ENCODE data around the gene C5orf46. TPM values are rescaled to one million over a fixed set of nuclear protein-coding genes. Genes with fewer than 3 reads are reported as not detected.

C5orf46 gene
- total RNA-seq, 2 donors from 2014 or later = 28.6 to 50.6 TPM

DNA sequence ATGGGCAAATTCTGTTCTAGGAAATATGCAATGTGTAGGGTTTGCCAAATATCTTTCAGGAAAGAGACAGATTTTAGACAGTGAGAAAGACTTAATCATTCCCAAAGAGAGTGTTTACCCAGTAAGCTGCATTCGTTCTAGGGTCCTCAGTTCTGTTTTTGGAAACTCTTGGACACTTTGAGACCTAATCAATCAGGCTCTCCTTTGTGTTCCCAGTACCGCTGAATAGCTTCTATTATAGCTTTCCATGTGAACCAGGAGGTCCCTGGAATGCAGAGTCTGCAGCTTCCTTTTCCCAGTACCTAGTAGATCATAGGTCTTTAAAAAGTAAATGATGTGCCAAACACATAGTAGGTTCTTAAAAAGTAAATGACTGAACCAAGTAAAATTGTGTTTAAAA lies 63.5 kb downstream of the C5orf46 start:
- DNase-seq (ENCODE audit: low spot score) = no peak
- TF ChIP-seq, protein P1, sequence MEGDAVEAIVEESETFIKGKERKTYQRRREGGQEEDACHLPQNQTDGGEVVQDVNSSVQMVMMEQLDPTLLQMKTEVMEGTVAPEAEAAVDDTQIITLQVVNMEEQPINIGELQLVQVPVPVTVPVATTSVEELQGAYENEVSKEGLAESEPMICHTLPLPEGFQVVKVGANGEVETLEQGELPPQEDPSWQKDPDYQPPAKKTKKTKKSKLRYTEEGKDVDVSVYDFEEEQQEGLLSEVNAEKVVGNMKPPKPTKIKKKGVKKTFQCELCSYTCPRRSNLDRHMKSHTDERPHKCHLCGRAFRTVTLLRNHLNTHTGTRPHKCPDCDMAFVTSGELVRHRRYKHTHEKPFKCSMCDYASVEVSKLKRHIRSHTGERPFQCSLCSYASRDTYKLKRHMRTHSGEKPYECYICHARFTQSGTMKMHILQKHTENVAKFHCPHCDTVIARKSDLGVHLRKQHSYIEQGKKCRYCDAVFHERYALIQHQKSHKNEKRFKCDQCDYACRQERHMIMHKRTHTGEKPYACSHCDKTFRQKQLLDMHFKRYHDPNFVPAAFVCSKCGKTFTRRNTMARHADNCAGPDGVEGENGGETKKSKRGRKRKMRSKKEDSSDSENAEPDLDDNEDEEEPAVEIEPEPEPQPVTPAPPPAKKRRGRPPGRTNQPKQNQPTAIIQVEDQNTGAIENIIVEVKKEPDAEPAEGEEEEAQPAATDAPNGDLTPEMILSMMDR (IDR thresholded peaks at IDR 0.05) = no peak
- H3K9me3 ChIP-seq = no peaks in the 10 kb centered on the region

More for the DNA sequence above, 63.5 kb downstream of the C5orf46 start:
- H3K27ac ChIP-seq = no peak overlapping the region
- H3K27me3 ChIP-seq (replicated peaks; ENCODE audit: insufficient read depth) = no peaks in the 10 kb centered on the region
- no peak overlapping the region for H3K4me3 ChIP-seq
- no peak for ATAC-seq (ENCODE audit: insufficient number of reproducible peaks, low FRiP score, low read depth)
- no peaks in the 10 kb centered on the region for H3K4me1 ChIP-seq (ENCODE audit: control insufficient read depth in 1 of 2, low read depth in 2 of 2)
- no peaks in the 10 kb centered on the region for H3K36me3 ChIP-seq

Other genes with a start within 250 kb of the C5orf46 start
- gene JAKMIP2, start 123.8 kb downstream of the C5orf46 start, total RNA-seq = 1 to 10 TPM in 1 of 2 donors, under 1 TPM in 1; 0.49 to 1.6 TPM
- 1 to 10 TPM in 1 of 2 donors, not detected in 1; 3.4 TPM for gene SPINK1, start 74.9 kb downstream of the C5orf46 start, total RNA-seq
- gene SCGB3A2, start 27.8 kb downstream of the C5orf46 start, total RNA-seq = not detected
- under 1 TPM in 1 of 2 donors, not detected in 1; 0.54 TPM for gene SPINK5, start 157.4 kb upstream of the C5orf46 start, total RNA-seq